GM08714 (cell line): Measurements from ENCODE around the gene STARD13.
"Not testable (repeated sequence)": the region's sequence is repeated elsewhere in the genome, so short reads cannot be mapped to it uniquely, and the experiment has no call there.

Experiments
- H3K4me3 ChIP-seq: fragments of 200-500 bp; sonication (Bioruptor generic); 2 replicates; pipeline ENCODE4 v1.5.1; 2014; ENCODE audit warnings: mild to moderate bottlenecking, low read length, inconsistent platforms
- ZNF274 ChIP-seq: IDR thresholded peaks from 2 replicates; pipeline ENCODE4 v1.6.1; 2012; ENCODE audit warnings: mild to moderate bottlenecking, low read depth, low read length

STARD13 gene

GRCh38 chr13:33184112-33184490, 101.5 kb downstream of the STARD13 start:
- no peak overlapping the region for H3K4me3 ChIP-seq
- TF ChIP-seq ZNF274, result no peak

GRCh38 chr13:33183431-33184111, 102.0 kb downstream of the STARD13 start:
- TF ChIP-seq ZNF274, result no peak

GRCh38 chr13:33182729-33183128, 102.8 kb downstream of the STARD13 start:
- TF ChIP-seq ZNF274, result no peak
- no peak overlapping the region for H3K4me3 ChIP-seq

More at GRCh38 chr13:33183431-33184111, 102.0 kb downstream of the STARD13 start:
- no peak overlapping the region for H3K4me3 ChIP-seq

- H3K4me3 ChIP-seq, result no peak overlapping the region
- no peak for TF ChIP-seq ZNF274
Measured at GRCh38 chr13:33181264-33181663, 104.3 kb downstream of the STARD13 start.

- no peak for TF ChIP-seq ZNF274
- no peak overlapping the region for H3K4me3 ChIP-seq
Measured at GRCh38 chr13:33180122-33180804, 105.3 kb downstream of the STARD13 start.

GRCh38 chr13:33179463-33179862, 106.1 kb downstream of the STARD13 start:
- TF ChIP-seq ZNF274, result no peak
- H3K4me3 ChIP-seq, result no peak overlapping the region

- TF ChIP-seq ZNF274, result no peak
- no peak overlapping the region for H3K4me3 ChIP-seq
Measured at GRCh38 chr13:33178209-33178840, 107.2 kb downstream of the STARD13 start.

- not testable (repeated sequence) for H3K4me3 ChIP-seq
Measured at GRCh38 chr13:33177340-33178208, 108.0 kb downstream of the STARD13 start.

GRCh38 chr13:33176526-33176925, 109.0 kb downstream of the STARD13 start:
- TF ChIP-seq ZNF274, result no peak
- H3K4me3 ChIP-seq, result no peak overlapping the region

GRCh38 chr13:33175991-33176390, 109.6 kb downstream of the STARD13 start:
- no peak for TF ChIP-seq ZNF274
- H3K4me3 ChIP-seq, result no peak overlapping the region

- no peak overlapping the region for H3K4me3 ChIP-seq
- TF ChIP-seq ZNF274, result no peak
Measured at GRCh38 chr13:33174931-33175330, 110.6 kb downstream of the STARD13 start.

GRCh38 chr13:33174491-33174890, 111.1 kb downstream of the STARD13 start:
- H3K4me3 ChIP-seq, result no peak overlapping the region
- no peak for TF ChIP-seq ZNF274

- H3K4me3 ChIP-seq, result no peak overlapping the region
- TF ChIP-seq ZNF274, result no peak
Measured at GRCh38 chr13:33172911-33173310, 112.6 kb downstream of the STARD13 start.

GRCh38 chr13:33172400-33172799, 113.2 kb downstream of the STARD13 start:
- no peak overlapping the region for H3K4me3 ChIP-seq
- TF ChIP-seq ZNF274, result no peak
